Renal cortical epithelial cell (primary cell): ENCODE results near the gene ANG. TPM values are rescaled to one million over a fixed set of nuclear protein-coding genes. Genes with fewer than 3 reads are reported as not detected.
"Not testable (repeated sequence)": the region's sequence is repeated elsewhere in the genome, so short reads cannot be mapped to it uniquely, and the experiment has no call there.

Experiments
- DNase-seq: peaks from one replicate; pipeline ENCODE4 v3.0.0-alpha.2; 2011; ENCODE audit warnings: low read depth
- total RNA-seq: library from RNA; depleted of rRNA; stranded (reverse); fragments of >200 nt; gene quantifications from 2 replicates; pipeline ENCODE4 v1.2.3, GENCODE V29; 2014

ANG gene
- 2.3 and 4.5 TPM in 2 replicates for total RNA-seq

GRCh38 chr14:20688167-20688839 is at the start of gene ANG:
ANG (plus strand) TSS chr14:20688764; CDS start chr14:20693565, 4,801 bp downstream.
- DNase-seq: no peak

DNA sequence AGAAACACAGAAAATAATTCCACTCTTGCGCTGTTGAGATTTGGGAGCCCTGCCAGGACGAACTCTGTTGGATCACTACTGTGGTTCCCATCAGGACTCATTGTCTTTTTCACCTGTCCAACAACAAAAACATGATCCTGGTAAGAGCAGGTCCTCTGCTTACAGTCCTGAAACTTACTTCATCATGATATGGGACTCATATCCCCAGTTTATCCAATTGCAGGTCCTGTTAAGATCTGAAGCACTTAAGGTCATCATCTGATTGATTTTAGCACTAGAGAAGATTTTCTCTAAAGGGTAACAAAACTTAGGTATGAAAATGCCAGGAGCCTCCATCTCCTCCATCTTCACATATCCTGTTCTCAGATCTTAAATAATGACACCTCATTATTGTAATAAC is 47.0 kb upstream of the ANG start, which contains the start of gene OR6S1:
TSS of gene OR6S1 (minus strand) at position 101 of the 400 bp plus-strand sequence. CDS start at position 101, 0 bp downstream.
- no peak for DNase-seq

DNA sequence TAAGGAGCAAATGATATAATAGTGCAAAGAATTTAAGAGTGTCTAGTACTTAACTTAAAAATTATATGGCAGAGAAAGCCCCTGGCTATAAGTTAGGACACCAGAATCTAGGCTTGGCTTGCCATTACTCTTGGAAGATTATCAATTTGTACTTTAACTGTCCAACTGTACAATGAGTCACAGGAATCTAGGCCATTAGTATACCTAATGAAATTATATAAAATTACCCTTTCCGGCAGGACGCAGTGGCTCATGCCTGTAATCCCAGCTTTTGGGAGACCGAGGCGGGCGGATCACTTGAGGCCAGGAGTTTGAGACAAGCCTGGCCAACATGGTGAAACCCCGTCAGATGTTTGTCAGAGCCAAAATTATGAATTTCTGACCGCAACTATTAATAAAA is 46.4 kb upstream of the ANG start:
- DNase-seq: no peak

DNA sequence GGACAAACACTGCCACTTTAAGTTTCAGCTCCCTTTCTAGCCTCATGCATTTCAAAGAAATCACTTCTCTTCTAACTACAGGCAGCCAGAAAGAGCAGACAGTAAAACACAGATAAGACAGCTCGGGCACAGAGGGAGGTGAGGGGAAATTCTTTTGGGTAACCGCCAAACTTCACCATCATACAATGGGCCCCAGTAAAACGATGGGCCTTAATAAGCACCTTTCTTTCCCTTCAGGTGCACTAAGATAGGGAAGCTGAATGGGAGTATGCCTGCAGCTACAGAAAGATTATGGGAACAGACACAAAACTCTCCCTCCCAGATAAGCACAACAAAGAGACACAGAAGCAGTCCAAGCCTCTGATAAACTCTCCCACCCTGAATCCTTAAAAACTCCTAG is 45.8 kb upstream of the ANG start:
- DNase-seq: not testable (repeated sequence)

GRCh38 chr14:20644520-20644919 is 44.0 kb upstream of the ANG start:
- DNase-seq: no peak

- no peak for DNase-seq
These were observed 43.1 kb upstream of the ANG start for GRCh38 chr14:20645481-20645880.

DNA sequence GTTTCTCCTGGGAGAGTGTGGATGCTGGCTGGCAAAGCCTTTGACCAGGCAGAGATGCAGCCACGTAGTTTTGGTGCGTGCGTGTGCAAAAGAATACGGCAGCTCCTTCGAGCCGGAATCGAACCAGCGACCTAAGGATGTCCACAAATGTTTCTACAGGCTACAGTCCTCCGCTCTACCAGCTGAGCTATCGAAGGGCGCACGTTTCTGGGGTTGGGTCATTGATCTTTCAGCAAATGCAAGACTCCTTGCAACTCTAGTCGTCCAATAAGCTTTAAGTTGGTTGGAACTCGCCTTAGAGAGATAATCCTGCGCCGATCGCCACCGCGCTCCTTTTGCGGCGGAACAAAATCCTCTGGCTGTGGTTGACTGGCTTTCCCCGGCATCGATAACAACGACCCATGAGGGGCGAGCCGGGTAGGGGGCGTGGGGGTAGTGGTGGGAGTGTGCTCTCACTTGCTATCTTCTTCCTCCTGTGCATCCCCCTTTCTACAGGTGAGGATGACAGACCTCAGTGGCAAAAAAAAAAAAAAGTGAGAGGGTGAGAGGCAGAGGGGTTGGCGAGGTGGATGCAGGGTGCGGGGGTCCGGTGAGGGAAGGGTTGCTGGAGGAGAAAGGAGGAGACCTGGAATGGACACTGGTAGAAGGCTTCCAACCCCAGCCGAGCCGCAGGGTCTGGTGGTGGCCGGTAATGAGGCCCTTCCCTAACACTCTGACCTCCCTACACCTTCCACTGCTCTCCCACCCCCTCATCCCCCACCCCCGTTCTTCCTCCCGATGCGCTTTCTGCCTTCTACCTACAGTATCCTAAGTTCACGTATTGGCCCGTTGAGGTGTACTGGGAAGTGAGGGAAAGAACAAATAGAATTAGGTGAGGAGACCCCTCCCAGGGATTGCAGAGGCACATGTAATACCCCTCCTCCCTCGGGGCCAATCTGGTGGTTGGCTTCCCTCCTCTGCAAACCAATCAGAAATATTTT is 35.3 kb upstream of the ANG start:
- DNase-seq: peak; percentile 38

- no peak for DNase-seq
These were observed 32.7 kb upstream of the ANG start for GRCh38 chr14:20655851-20656250.

- DNase-seq: no peak
These were observed 32.3 kb upstream of the ANG start for GRCh38 chr14:20656274-20656673.

DNA sequence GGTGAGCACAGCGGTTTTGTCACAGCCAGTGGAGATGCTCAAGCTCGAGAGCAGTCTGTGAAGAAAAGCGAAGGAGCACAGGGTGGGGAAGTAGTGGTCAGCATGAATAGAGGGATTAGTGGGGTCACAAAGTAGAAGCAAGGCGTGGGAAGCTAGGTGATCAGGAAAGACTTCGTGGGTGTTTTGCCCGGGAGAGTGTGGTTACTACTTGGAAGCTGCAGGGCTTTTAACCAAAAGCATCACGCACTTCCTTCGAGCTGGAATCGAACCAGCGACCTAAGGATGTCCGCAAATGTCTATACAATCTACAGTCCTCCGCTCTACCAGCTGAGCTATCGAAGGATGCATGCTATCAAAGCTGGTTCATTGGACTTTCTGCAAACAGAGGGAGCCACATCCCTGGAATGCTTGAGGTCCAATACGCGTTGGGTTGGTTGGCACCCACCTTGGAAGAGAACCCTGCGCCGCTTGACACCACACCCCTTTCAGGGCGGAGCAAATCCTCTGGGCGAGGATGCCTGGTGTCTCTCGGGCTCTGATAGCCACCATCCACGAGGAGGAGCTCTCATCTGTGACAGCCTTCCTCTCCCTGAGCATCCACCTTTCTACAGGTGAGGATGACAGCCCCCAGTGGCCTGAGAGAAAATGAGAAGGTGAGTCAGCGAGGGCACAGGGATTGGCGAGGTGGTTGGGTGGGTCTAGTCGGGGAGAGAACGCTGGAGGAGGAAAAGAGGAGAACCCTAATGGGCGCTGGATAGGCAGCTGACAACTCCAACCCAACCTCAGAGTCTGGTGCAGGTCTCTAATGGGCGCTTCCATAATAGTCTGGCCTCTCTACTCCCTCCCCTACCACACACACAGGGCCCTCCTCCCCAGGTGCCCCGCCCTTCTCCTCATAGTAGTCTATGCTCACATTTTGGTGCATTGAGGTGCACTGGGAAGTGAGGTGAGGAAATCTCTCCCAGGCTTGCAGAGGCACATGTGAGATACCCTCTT is 31.1 kb upstream of the ANG start:
- DNase-seq: no peak

DNA sequence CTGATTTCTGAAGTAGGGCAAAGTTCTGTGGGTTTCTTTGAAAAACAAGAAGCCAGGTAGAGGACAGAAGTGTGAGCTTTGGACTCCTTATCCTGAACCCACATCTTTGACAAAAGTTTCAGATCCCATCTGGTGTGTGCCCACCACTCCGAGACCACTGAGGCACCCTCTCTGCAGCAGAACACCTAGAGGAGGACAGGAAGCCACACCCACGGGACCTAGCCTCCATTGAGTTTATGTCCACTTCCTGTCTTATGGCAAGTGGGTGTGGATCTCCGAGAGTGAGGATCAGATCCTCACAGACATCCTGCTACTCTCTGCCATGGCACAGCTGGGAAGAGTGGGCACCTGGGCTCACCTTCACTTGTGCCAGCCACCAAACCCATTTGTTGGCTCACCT is 30.3 kb upstream of the ANG start:
- DNase-seq: no peak

- DNase-seq: no peak
These were observed 29.2 kb upstream of the ANG start for GRCh38 chr14:20659336-20659735.

DNA sequence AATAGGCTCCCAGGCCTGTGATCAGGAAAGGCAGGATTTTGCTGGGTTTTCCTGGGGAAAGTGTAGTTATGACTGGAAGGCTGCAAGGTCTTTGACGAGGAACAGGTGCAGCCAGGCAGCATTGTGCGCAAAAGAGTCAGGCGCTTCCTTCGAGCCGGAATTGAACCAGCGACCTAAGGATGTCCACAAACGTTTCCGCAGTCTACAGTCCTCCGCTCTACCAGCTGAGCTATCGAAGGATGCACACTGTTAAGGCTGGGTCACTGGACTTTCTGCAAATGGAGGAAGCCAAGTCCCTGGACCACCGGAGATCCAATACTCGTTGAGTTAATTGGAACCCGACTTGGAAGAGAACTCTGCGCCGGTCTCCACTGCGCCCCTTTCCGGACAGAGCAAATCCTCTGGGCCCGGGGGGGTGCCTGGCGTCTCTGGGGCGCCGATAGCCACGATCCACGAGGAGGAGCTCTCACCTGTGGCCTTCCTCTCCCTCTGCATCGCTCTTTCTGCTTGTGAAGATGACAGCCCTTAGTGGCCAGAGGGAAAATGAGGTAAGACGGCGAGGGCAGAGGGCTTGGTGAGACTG is 28.7 kb upstream of the ANG start:
- DNase-seq: no peak

DNA sequence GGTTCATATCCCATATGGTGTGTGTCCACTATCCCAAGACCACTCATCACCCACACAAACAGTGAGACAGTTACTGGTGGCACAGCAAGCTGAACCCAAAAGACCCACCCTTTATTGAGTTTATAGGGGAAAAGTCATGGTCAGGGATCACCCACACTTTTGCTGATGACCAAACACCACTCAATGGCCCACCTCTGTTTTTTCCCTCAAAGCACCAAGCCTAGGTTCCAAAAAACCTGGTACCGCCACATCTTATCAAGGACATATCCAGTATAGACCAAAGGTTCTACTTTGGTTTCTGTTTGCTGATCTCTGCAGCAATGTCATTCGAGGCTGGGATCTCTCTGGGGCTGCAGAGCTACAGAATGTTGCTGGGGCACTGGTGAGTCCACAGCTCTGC is 27.4 kb upstream of the ANG start:
- no peak for DNase-seq

DNA sequence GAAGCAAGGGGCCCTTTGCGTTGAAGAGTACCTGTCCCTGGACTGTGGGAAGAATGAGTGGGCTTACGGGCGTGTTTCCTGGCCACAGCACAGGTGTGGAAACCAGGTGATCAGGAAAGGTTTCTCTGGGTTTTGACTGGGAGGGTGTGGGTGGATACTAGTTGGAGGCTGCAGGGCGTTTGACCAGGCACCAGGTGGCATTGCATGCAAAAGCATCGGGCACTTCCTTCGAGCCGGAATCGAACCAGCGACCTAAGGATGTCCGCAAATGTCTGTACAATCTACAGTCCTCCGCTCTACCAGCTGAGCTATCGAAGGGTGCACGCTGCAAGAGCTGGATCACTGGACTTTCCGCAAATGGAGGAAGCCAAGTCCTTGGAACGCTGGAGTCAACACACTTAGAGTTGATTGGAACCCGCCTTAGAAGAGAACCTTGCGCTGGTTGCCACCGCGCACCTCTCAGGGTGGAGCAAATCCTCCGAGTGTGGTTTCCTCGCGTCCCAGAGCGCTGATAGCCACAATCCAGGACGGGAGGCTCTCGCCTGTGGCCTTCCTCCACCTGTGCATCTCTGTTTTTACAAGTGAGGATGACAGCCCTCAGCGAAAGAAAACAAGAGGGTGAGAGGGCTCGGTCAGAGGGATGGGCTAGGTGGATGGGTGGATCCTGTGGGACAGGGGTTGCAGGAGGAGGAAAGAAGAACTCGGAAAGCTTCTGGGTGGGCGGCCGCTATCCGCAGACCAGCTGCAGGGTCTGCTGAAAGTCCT is 25.4 kb upstream of the ANG start:
- DNase-seq: peak; percentile 61

DNA sequence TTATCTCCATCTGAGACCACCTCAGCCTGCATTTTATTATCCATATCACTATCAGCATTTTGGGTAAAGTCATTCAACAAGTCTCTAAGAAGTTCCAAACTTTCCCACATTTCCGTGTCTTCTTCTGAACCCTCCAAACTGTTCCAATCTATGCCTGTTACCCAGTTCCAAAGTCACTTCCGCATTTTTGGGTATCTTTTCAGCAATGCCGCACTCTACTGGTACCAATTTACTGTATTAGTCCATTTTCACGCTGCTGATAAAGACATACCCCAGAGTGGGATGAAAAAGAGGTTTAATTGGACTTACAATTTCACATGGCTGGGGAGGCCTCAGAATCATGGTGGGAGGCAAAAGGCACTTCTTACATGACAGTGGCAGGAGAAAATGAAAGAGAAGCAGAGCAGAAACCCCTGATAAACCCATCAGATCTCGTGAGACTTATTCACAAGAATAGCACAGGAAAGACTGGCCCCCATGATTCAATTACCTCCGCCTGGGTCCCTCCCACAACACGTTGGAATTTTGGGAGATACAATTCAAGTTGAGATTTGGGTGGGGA is 22.1 kb upstream of the ANG start:
- DNase-seq: not testable (repeated sequence)

DNA sequence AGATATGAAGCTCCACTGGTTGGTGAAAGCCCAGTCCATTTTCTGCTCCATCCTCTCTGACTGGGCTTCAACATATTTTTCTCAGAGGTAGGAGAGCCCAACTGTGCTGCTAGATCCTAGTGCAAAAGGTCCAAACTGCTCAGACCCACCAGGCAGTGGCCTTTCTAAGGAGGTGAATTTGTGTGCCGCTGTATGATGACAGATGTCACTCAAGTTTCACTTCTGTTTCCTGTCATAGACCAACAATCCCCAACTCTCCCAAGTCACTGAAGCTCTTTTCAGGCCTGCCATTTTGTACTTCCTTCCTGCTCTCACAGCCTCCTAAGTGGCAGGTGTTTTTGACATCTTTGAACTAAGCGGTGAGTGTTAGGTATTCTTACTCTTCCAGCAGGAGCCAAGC is 20.6 kb upstream of the ANG start:
- DNase-seq: no peak

GRCh38 chr14:20668969-20669368 is 19.6 kb upstream of the ANG start:
- no peak for DNase-seq

DNA sequence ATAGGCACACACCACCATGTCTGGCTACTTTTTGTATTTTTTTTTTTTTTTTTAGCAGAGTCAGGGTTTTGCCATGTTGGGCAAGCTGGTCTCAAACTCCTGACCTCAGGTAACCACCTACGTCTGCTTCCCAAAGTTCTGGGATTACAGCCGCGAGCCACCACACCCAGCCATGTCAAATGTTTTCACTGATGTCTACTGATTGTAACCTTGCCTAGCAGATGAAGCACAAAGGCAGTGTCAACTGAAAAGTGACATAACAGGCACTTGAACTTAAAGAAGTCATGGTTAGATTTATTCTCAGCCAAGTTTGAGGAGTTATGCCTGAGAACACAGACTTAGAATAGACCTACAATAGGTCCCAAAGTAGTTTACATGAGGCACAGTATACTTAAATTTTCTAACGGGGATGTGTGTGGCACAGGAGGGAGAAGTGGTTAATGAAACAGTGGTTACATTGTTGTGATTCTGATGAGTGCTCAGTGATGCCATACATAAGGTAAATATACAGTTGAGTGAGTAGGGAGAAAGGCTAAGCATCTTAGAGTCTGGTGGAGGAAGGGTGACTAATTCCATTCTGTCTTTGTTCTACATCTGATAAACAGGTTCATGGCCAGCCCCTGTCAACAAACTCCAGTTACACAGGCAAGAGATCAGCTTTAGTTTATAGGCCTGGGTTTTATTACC is 16.8 kb upstream of the ANG start:
- peak; percentile 50 for DNase-seq

GRCh38 chr14:20675669-20676068 is 12.9 kb upstream of the ANG start:
- DNase-seq: no peak
